Ureter (tissue), 1 donor: ENCODE data around the gene PRRX2. TPM values are rescaled to one million over a fixed set of nuclear protein-coding genes. Genes with fewer than 3 reads are reported as not detected.
A peak's percentile ranks its signal among the peaks of the same experiment; 100 is the strongest.

Experiments used
- DNase-seq: peaks from one replicate; pipeline ENCODE4 v3.0.0-alpha.2; 2020; ENCODE audit warnings: low spot score
- total RNA-seq: library from RNA; stranded (reverse); gene quantifications from one replicate; pipeline ENCODE4 v1.2.4, GENCODE V29; 2023
- donor health status: DM: yes; HTN: yes; CAD: no.

The PRRX2 gene
- 6.5 TPM for total RNA-seq

- DNase-seq, result peak; percentile 59
These were observed at the start of gene PRRX2 for GRCh38 chr9:129665389-129665775. PRRX2 (plus strand) TSS chr9:129665647; CDS start chr9:129665868, 221 bp downstream.

DNA sequence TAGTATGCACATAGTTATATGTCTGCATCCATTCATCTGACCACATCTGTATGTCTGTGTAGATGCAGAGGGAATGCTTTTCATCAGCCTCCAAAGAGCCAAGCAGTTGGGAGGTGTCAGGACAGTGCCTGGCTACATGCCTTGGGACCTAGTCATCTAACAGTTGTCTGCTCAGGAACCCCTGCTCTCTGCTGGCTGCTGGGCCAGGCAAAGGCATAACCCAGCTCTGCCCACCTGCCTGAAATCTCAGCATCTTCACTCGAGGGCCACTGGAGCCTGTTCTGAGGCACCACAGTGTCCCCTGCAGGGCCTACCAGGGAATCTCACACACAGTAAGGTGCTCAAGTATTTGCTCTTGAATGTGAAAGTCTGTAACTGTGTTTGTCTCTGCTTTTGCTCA, 48.3 kb upstream of the PRRX2 start:
- DNase-seq, result no peak

DNA sequence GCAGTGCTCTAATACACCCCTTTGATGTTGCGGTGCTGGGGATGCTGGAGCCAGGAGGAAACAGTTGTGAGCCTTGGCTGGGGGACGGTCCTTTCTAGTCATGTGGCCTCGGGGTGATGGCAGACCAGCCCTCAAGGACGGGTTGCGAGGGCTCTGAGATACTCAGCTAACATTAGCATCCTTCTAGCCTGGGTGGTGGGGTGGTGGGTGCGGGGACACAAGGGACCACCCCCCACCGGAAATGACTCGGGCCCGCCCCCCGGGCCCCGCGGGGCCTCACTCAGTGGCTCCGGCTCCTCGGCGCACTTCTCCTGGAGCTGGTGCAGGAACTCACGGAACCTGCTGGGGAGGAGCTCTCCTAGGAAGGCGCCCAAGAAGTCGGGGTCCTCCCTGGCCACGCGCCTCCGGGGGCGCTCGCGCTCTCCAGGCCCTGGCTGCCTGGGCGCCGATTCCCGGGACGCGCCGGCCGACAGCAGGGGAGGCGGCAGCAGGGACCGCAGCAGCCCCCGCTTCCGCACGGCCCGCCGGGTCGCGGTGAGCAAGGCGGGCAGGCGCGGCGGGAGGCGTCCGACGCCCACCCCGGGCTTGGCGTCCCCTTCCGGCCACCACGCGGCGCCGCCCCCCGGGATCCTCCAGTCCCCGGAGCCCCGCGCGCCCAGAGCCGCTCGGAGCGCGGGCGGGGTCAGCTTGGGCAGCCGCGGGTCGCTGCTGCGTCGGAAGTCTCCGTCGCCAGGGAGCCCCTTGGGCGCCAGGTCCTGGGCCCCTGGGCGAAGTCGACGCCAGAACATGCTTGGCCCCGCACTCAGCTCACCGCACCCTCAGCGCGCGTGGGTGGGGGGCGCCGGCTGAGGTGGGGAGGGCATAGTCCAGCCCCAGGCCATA, 45.4 kb upstream of the PRRX2 start:
- DNase-seq, result no peak

- DNase-seq, result no peak
These were observed 44.7 kb upstream of the PRRX2 start, which contains the start of gene C9orf50 for GRCh38 chr9:129620669-129621295. C9orf50 (minus strand) TSS chr9:129621101; CDS start chr9:129620574, 527 bp downstream.

GRCh38 chr9:129623331-129623730, 42.1 kb upstream of the PRRX2 start:
- DNase-seq, result no peak

GRCh38 chr9:129624168-129624759, 41.2 kb upstream of the PRRX2 start:
- DNase-seq, result no peak

DNA sequence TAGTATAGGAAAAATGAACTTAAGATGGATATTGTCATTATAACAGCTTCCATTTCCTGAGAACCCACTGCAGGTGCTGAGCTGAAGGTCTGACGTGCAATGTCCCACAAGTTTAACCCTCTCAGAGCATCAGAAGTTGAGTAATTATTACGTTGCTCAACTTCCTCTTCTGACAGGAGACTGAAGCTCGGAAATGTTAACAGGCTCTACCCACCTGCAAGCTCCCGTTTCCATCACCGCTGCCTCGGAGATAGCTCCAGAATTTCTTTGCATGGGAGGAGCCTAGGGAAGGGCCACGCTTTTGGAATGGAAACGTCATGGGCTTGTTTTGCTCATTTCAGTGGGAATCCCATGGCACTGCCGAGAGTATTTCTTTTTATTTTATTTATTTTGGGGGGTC, 40.5 kb upstream of the PRRX2 start:
- no peak for DNase-seq

DNA sequence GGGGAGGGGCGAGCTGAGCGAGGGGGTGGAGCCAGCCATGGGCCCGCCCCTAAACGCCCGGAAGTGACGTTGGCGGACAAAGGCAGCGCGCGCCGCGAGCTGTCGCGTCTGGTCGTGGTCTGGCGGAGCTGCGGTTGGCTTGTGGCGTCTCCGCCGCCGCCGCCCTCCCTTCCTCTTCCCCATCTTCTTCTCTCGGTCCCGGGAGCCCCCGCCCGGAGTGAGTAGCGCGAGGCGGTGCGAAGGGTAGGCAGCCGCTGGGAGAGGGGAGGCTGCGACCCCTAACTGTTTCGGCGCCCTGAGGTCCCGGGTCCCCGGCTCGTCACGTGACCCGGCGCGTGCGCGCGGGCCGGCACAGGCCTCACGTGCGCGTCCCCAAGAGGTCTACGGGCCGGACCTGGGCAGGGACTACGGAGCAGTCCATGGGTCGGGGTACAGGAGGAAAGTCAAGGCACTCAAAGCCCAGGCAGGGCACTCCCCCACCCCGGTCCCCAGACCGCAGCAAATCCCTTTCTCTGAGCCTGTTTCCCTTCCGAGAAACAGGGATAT, 39.3 kb upstream of the PRRX2 start, which contains the start of gene NTMT1:
Gene NTMT1, plus strand, starts transcription at position 85 of the 546 bp plus-strand sequence. CDS start 6,541 bp downstream, outside the sequence.
- DNase-seq, result peak; percentile 92

DNA sequence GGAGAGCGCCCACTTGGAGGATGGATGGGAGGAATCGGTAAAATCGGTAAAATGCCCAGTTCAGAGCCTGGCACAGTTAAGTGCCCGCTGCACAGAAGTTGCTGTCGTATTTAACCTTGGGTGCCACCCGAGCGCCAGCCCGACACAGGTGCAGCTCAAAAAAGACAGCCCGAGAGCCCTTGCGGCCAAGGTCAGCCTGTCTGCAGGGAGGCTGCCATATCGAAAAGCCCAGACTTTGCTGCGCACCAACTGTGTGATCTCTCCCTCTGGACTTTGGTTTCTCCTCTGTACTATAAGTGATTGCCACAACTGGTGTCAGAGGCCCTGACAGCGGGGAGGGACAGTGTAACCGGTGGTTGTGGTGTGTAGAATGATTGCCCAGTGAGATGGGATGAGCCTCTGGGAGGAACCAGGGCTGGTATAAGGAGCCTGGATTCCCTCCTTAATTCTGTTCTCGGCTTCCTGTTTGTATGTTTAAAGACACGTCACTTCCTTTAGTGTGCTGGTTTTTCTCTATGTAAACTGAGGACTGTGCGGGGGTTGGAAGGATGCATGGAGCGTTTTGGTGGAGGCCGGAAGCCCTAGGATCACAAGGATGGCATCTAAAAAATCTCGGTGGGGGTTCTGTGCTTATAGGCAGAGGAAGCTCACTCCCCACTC, 38.7 kb upstream of the PRRX2 start:
- no peak for DNase-seq

GRCh38 chr9:129627556-129628440, 37.6 kb upstream of the PRRX2 start:
- no peak for DNase-seq

DNA sequence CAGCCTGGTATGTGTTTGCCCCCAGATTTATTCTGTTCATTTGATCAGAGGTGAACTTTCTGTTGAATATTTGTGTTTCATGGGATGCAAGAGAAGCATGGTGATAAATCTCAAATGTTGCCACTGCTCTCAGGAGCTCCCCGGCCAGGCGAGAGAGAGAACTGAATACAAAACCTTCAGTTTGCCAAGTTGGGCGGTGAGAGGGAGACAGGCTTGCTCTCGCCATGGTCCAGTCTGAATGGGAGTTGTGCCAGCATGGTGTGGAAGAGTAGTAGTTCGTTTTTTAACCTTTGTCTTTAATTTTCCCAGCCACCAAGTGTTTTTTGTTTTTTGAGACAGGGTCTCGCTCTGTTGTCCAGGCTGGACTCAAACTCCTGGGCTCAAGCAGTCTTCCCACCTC, 36.7 kb upstream of the PRRX2 start:
- no peak for DNase-seq

- DNase-seq, result no peak
These were observed 36.1 kb upstream of the PRRX2 start for GRCh38 chr9:129629251-129629820.

GRCh38 chr9:129630967-129631673, 34.3 kb upstream of the PRRX2 start:
- no peak for DNase-seq

- DNase-seq, result no peak
These were observed 33.7 kb upstream of the PRRX2 start for GRCh38 chr9:129631674-129632129.

GRCh38 chr9:129632460-129632859, 33.0 kb upstream of the PRRX2 start:
- DNase-seq, result no peak

DNA sequence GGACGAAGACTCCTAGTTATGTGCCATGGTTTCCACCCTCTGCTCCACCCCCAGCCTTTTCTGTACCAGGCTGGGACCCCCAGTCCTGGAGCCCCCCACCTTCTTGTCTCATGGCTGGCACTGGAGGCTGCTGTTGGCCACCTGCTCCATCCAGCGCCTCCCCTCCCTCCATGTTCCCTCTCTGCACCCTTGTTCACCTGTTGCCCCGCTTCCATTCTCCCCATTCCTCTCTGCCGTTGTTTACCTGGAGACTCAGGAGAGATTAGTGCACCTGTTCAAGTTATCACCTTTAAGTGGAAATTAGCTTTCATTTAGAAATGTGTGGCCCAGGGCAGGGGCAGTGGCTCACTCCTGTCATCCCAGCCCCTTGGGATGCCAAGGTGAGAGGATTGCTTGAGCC, 32.2 kb upstream of the PRRX2 start:
- DNase-seq, result no peak

DNA sequence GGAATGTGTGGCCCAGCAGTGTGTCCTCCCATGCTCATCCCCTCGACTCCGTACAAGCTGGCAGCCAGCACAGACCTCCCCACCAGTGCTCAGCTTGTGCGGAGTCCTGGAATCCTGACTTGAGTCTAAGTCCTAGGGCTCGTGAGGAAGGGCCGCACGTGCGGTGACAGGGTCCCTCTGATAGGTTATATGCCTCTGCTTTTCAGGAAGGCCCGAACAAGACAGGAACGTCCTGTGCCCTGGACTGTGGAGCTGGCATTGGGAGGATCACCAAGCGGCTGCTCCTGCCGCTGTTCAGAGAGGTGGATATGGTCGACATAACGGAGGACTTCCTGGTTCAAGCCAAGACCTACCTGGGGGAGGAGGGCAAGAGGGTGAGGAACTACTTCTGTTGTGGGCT, 31.6 kb upstream of the PRRX2 start:
- DNase-seq, result no peak

DNA sequence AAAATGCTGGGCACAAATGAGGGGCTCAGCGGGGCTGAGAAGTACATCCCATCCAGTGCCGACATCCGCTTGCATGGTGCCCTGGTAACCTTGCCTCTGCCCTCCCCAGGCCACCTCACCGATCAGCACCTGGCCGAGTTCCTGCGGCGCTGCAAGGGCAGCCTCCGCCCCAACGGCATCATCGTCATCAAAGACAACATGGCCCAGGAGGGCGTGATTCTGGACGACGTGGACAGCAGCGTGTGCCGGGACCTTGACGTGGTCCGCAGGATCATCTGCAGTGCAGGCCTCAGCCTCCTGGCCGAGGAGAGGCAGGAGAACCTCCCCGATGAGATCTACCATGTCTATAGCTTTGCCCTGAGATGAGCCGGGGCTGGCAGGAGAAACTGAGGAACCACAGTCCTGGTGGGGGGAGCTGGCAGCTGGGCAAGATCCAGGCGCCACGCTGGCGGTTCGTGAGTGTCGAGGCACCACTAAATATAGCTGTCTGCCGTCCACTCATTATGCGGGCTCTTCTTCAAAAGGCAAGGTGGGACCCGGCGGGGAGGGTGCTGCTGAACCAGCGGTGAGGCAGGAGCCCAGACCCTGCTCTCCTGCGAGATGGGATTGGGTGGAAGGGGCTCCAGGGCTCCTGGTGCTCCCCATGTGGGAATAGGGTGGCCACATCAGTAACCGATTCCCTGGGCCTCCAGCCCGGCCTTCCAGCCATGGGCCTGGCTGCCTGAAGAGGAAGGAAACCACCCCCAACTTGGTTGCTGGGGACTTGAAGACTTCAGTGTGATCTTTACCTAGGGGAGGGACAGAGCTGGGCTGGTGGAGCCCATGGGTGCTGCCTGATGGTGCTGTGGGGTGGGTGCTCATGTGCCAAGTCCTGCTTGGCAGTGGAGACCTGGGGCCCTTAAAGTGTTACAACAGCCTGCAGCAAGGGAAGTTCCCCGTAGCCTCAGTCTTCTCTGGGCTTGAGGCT, 30.1 kb upstream of the PRRX2 start:
- DNase-seq, result no peak
